Mesothelial cell of epicardium (in vitro differentiated cells): ENCODE data around the gene LASP1. TPM values are rescaled to one million over a fixed set of nuclear protein-coding genes. Genes with fewer than 3 reads are reported as not detected.
"Not testable (repeated sequence)": the region's sequence is repeated elsewhere in the genome, so short reads cannot be mapped to it uniquely, and the experiment has no call there.

Experiments used
- DNase-seq, 2 experiments: peaks; one replicate each; pipeline ENCODE4 v3.0.0; 2021; ENCODE audit warnings: low spot score in 2 of 2; ENCODE audit not compliant: unreplicated experiment in 2 of 2
- H3K27ac Mint-ChIP-seq: 2 replicates; pipeline ENCODE4 v1.8.0; 2021; ENCODE audit warnings: mixed read lengths
- H3K27me3 Mint-ChIP-seq: 2 replicates; pipeline ENCODE4 v1.8.0; 2021; ENCODE audit warnings: low read depth, mixed read lengths
- H3K36me3 Mint-ChIP-seq: 2 replicates; pipeline ENCODE4 v1.8.0; 2021; ENCODE audit warnings: mixed read lengths
- H3K4me1 Mint-ChIP-seq: 2 replicates; pipeline ENCODE4 v1.8.0; 2021; ENCODE audit warnings: mixed read lengths
- H3K4me3 Mint-ChIP-seq: 2 replicates; pipeline ENCODE4 v1.8.0; 2021; ENCODE audit warnings: mild to moderate bottlenecking, moderate library complexity, mixed read lengths
- H3K9me3 Mint-ChIP-seq: 2 replicates; pipeline ENCODE4 v1.8.0; 2021; ENCODE audit warnings: mixed read lengths
- CTCF ChIP-seq: fragments of 200-600 bp; sonication (generic); IDR thresholded peaks from one replicate; pipeline ENCODE4 v1.5.0; 2021; ENCODE audit warnings: antibody characterized with exemption; ENCODE audit not compliant: unreplicated experiment
- total RNA-seq: library from RNA; stranded (reverse); gene quantifications from 3 replicates; pipeline ENCODE4 v1.2.1, GENCODE V29; 2021

LASP1 gene
- total RNA-seq, 1 donor from 2014 or later: 144 TPM

DNA sequence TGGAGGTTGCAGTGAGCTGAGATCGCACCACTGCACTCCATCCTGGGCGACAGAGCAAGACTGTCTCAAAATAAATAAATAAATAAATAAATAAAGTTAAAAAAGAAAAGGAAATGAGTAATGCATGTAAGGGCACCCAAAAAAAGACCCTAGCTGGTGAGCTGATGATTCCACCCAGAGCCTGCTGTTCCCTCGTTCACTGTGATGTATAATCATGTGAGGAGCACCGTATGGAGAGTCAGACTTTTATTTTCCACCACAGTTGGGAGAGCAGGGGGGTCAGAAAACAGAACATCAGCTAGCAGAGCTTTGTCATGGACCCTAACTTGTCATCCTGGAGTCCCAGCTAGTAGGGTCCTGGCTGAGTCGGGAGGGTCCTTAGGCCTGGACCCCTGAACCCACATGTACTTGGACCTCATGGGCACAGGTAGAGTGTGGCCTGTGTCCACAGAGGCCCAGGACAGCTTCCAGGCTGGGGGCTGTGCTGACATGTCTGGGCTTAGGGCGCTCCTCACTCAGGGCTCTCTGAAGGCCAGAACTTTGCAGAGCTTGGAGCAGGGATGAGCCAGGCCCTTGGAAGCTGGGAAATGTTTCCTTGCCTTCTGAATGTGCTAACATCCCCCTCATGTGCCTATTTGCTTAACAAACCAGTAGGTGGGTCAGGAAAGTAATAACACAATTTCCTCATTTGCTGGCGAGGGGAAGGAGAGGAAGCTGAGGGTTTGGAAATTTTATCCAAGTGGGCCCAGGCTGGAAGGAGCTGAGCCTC is 36.8 kb downstream of the LASP1 start:
- peaks cover 19% of the 10 kb centered on the region for H3K36me3 Mint-ChIP-seq
- DNase-seq: no peak
- H3K27me3 Mint-ChIP-seq: no peaks in the 10 kb centered on the region
- TF ChIP-seq CTCF: no peak
- no peak overlapping the region for H3K27ac Mint-ChIP-seq
- H3K4me3 Mint-ChIP-seq: no peak overlapping the region
- H3K4me1 Mint-ChIP-seq: no peaks in the 10 kb centered on the region
- H3K9me3 Mint-ChIP-seq: no peaks in the 10 kb centered on the region

DNA sequence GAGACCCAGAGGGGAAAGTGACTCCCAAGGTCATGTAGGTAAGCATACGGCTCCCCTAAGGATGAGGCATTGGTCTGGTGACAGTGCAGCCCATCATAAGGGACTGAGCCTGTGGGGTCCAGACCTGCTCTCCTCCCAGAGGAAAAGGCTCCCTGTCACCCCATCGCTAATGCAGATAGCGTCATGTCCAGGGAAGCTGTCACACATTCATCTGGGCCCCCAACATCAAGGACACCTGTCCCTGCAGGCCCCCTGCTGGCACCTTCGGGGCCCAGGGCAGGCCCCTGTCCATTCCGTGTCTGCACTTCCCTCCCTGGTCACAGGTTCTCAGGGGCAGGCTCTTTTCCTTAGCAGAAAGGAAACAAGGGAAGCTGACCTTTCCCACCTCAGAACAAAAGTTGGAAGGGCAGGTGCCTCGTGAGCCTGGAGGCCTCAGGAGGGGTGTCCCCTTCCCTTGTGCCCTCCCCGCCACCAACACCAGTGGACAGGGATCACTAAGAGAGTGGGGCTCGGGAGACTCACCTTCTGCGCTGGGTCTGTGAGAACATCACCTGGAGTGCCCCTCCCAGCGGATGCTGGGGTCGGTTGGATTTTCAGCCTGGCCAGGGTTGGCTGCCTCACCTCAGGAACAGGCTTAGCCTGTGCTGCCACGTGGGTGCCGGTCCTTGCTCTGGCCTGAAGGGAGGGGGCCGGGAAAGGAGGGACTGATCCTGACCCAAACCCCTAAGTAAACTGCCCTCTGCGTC is 38.2 kb downstream of the LASP1 start:
- Mint-ChIP-seq H3K4me3 (no peak overlapping the region), H3K36me3 (peaks cover 15% of the 10 kb centered on the region), H3K27me3 (no peaks in the 10 kb centered on the region), H3K9me3 (no peaks in the 10 kb centered on the region), H3K27ac (no peak overlapping the region), H3K4me1 (no peaks in the 10 kb centered on the region)
- no peak for DNase-seq
- TF ChIP-seq CTCF: no peak

DNA sequence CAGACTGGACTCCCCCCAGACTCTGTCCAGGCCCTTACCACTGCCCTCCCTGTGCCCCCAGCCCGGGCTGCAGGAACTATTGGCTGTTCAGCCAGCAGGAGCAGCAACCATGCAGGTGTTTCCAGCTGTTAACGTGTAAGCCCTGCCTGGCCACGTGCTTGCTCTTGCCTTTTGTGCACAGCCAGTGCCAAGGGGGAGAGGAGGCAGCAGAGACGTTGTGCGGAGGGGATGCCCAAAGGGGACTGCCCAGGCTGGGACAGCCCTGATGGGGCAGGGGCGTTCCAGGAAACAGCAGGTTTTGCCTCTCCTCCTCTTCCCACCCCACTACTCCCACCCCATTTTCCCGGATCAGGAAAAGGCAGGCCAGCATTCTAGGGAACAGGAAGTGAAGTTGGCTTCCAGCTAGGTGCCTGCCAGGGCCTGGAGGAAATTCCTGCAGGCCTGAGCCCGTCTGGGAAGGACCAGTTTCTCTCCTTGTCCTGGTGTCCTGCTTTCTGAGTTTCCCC is 38.9 kb downstream of the LASP1 start:
- no peak overlapping the region for H3K4me3 Mint-ChIP-seq
- no peak for DNase-seq
- no peak for TF ChIP-seq CTCF
- H3K9me3 Mint-ChIP-seq: no peaks in the 10 kb centered on the region
- peaks cover 12% of the 10 kb centered on the region for H3K36me3 Mint-ChIP-seq
- H3K4me1 Mint-ChIP-seq: no peaks in the 10 kb centered on the region
- H3K27me3 Mint-ChIP-seq: no peaks in the 10 kb centered on the region
- no peak overlapping the region for H3K27ac Mint-ChIP-seq

DNA sequence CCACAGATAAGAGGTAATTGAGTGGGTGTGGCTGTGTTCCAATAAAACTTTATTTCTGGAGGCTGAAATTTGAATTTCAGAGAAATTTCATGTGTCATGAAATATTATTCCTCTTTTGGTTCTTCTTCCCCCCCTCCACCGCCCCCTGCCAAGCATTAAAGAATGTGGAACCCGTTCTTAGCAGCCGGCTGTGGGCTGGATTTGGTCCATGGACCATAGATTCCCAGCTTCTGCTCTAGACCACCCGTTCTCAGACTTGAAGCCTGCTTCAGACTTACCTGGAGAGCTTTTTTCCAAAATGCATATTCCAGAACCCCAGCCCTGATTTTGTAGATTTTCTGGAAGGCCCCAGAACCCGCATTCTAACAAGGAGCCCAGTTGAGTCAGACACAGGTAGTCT is 40.5 kb downstream of the LASP1 start:
- no peak for TF ChIP-seq CTCF
- Mint-ChIP-seq H3K36me3 (peaks cover 8% of the 10 kb centered on the region), H3K4me1 (no peaks in the 10 kb centered on the region), H3K4me3 (no peak overlapping the region), H3K27ac (no peak overlapping the region), H3K27me3 (no peaks in the 10 kb centered on the region), H3K9me3 (no peaks in the 10 kb centered on the region)
- no peak for DNase-seq

GRCh38 chr17:38911081-38911730 is 41.3 kb downstream of the LASP1 start:
- Mint-ChIP-seq H3K27ac (no peak overlapping the region), H3K4me3 (no peak overlapping the region), H3K36me3 (peaks cover 9% of the 10 kb centered on the region), H3K9me3 (no peaks in the 10 kb centered on the region), H3K4me1 (no peaks in the 10 kb centered on the region), H3K27me3 (no peaks in the 10 kb centered on the region)
- no peak for DNase-seq
- no peak for TF ChIP-seq CTCF

DNA sequence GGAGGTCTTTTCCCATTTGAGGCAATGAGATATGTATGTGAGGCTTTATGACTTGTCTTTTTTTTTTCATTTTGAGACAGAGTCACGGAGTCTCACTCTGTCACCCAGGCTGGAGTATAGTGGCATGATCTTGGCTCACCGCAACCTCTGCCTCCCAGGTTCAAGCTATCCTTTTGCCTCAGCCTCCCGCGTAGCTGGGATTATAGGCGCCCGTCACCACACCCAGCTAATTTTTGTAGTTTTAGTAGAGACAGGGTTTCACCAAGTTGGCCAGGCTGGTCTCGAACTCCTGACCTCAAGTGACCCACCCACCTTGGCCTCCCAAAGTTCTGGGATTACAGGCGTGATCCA is 41.8 kb downstream of the LASP1 start:
- DNase-seq, H3K27ac Mint-ChIP-seq, H3K9me3 Mint-ChIP-seq, H3K4me3 Mint-ChIP-seq, H3K27me3 Mint-ChIP-seq, H3K4me1 Mint-ChIP-seq, H3K36me3 Mint-ChIP-seq: not testable (repeated sequence)
